HCT116 (cell line): ENCODE data around the gene ENOX1. TPM values are rescaled to one million over a fixed set of nuclear protein-coding genes. Genes with fewer than 3 reads are reported as not detected.

ENCODE experiments used
- ATAC-seq: fragments of 200-7000 bp; cut with Tn5 transposase; 2 replicates; pipeline ENCODE4 v1.9.1; 2020; ENCODE audit warnings: mild to moderate bottlenecking, moderate library complexity
- BruUV-seq: library from RNA; stranded (reverse); fragments of 400-500 nt; replicated peaks from 2 replicates; lab custom pipeline; 2021; lab: Mats Ljungman, UMichigan
- CTCF ChIA-PET: fragments of 300-600 bp; sonication (Branson Sonifier 250); formaldehyde crosslinking; loops from one replicate; lab custom pipeline; 2021; ENCODE audit warnings: antibody characterized with exemption; lab: Charles Lee
- POLR2A ChIA-PET: fragments of 300-600, 350-600 bp; sonication (Branson Sonifier 250); formaldehyde crosslinking; loops from one replicate; lab custom pipeline; 2021; ENCODE audit warnings: antibody characterized with exemption; lab: Charles Lee
- RAD21 ChIA-PET, 2 experiments: fragments of 300-600 bp; sonication (Branson Sonifier 250); formaldehyde crosslinking; loops; one replicate each; lab custom pipeline; 2023; ENCODE audit warnings: low total read pairs in 2 of 2; ENCODE audit not compliant: uncharacterized antibody in 2 of 2, unreplicated experiment in 2 of 2, low non-redundant PET in 1 of 2; lab: Charles Lee
- DNase-seq: peaks from one replicate; pipeline ENCODE4 v3.0.0-alpha.2; 2010; ENCODE audit warnings: low read depth, low spot score
- H2AFZ ChIP-seq: fragments of 200-600 bp; shearing (Covaris generic), sonication (generic); 2 replicates; pipeline ENCODE4 v1.6.1; 2017; ENCODE audit warnings: low read depth, mixed run types, mixed read lengths, antibody characterized with exemption, low read length; ENCODE audit not compliant: poor library complexity, severe bottlenecking
- H3K27ac ChIP-seq: 2 replicates; pipeline ENCODE4 v1.5.1; 2012; ENCODE audit warnings: low read depth, low read length
- H3K27me3 ChIP-seq: fragments of 200-600 bp; sonication (generic); 2 replicates; pipeline ENCODE4 v1.6.1; 2016; ENCODE audit warnings: mixed run types, low read length, mixed read lengths; ENCODE audit not compliant: insufficient read depth
- H3K36me3 ChIP-seq, 2 experiments: fragments of 200-500 bp in 1 of 2; fragments of 200-600 bp in 1 of 2; sonication (Bioruptor generic) in 1 of 2; sonication (generic) in 1 of 2; 2 replicates each; pipeline versions ENCODE4 v1.5.1 to v1.6.1; 2014 to 2016; ENCODE audit warnings: low read length in 2 of 2, inconsistent platforms in 1 of 2, mixed read lengths in 1 of 2, mixed run types in 1 of 2; ENCODE audit not compliant: insufficient read depth in 2 of 2, control insufficient read depth in 1 of 2
- H3K4me1 ChIP-seq, 2 experiments: fragments of 200-600 bp in 1 of 2; sonication (generic) in 1 of 2; 2 replicates each; pipeline versions ENCODE4 v1.5.1 to v1.6.1; 2012 to 2017; ENCODE audit warnings: low read length in 2 of 2, inconsistent platforms in 1 of 2, mild to moderate bottlenecking in 1 of 2, mixed read lengths in 1 of 2, mixed run types in 1 of 2, moderate library complexity in 1 of 2; ENCODE audit not compliant: insufficient read depth in 2 of 2, control insufficient read depth in 1 of 2
- H3K4me2 ChIP-seq: fragments of 200-600 bp; sonication (generic); 2 replicates; pipeline ENCODE4 v1.6.1; 2017; ENCODE audit warnings: mixed run types, low read length, mixed read lengths
- H3K4me3 ChIP-seq, 2 experiments: fragments of 200-600 bp in 1 of 2; sonication (generic) in 1 of 2; replicated peaks in 1 of 2; 2 replicates each; pipeline ENCODE4 v1.5.1; 2011 to 2016; ENCODE audit warnings: low read length in 2 of 2, control low read depth in 1 of 2, low read depth in 1 of 2, mild to moderate bottlenecking in 1 of 2, mixed read lengths in 1 of 2, mixed run types in 1 of 2
- H3K79me2 ChIP-seq: fragments of 200-600 bp; sonication (generic); 2 replicates; pipeline ENCODE4 v1.6.1; 2017; ENCODE audit warnings: mild to moderate bottlenecking, mixed run types, low read length, moderate library complexity, mixed read lengths; ENCODE audit not compliant: insufficient read depth
- H3K9ac ChIP-seq: fragments of 200-600 bp; sonication (generic); 2 replicates; pipeline ENCODE4 v1.6.1; 2016; ENCODE audit warnings: low read length, mixed read lengths
- H3K9me2 ChIP-seq: fragments of 200-600 bp; sonication (generic), shearing (Covaris generic); 2 replicates; pipeline ENCODE4 v1.6.1; 2017; ENCODE audit warnings: mixed run types, mild to moderate bottlenecking, moderate library complexity; ENCODE audit not compliant: insufficient read depth
- H3K9me3 ChIP-seq, 2 experiments: fragments of 200-500 bp in 1 of 2; fragments of 200-600 bp in 1 of 2; sonication (Bioruptor generic) in 1 of 2; sonication (generic) in 1 of 2; 2 replicates each; pipeline ENCODE4 v1.6.1; 2014 to 2017; ENCODE audit warnings: low read length in 2 of 2, mixed read lengths in 2 of 2, inconsistent platforms in 1 of 2, low read depth in 1 of 2, mild to moderate bottlenecking in 1 of 2, mixed run types in 1 of 2, moderate library complexity in 1 of 2; ENCODE audit not compliant: control insufficient read depth in 1 of 2, insufficient read depth in 1 of 2
- H4K20me1 ChIP-seq: fragments of 200-600 bp; sonication (generic), shearing (Covaris generic); 2 replicates; pipeline ENCODE4 v1.6.1; 2017; ENCODE audit warnings: mixed run types, mild to moderate bottlenecking, moderate library complexity; ENCODE audit not compliant: insufficient read depth
- CEBPB ChIP-seq: IDR thresholded peaks from 2 replicates; pipeline ENCODE4 v1.6.1; 2012; ENCODE audit warnings: low read depth
- EGR1 ChIP-seq: IDR thresholded peaks from 2 replicates; pipeline ENCODE4 v1.6.1; 2012; ENCODE audit warnings: low read depth
- EZH2 ChIP-seq: fragments of 200-600 bp; sonication (generic); IDR thresholded peaks from 2 replicates; pipeline ENCODE4 v1.6.1; 2017; ENCODE audit warnings: antibody characterized with exemption, mixed run types
- FOSL1 ChIP-seq: IDR thresholded peaks from 2 replicates; pipeline ENCODE4 v1.6.1; 2012; ENCODE audit warnings: low read depth
- JUND ChIP-seq: IDR thresholded peaks from 2 replicates; pipeline ENCODE4 v1.6.1; 2012
- POLR2A ChIP-seq: IDR thresholded peaks from 2 replicates; pipeline ENCODE4 v1.7.0; 2011; ENCODE audit warnings: borderline replicate concordance; ENCODE audit not compliant: insufficient read depth, insufficient read length; ENCODE audit errors: extremely low read depth
- POLR2AphosphoS5 ChIP-seq: IDR thresholded peaks from 2 replicates; pipeline ENCODE4 v1.6.1; 2011; ENCODE audit warnings: mild to moderate bottlenecking, low read depth, low read length, moderate library complexity
- SIN3A ChIP-seq: IDR thresholded peaks from 2 replicates; pipeline ENCODE4 v1.6.1; 2012; ENCODE audit warnings: low read depth
- SP1 ChIP-seq: IDR thresholded peaks from 2 replicates; pipeline ENCODE4 v1.6.1; 2012; ENCODE audit warnings: low read depth
- SRF ChIP-seq: IDR thresholded peaks from 2 replicates; pipeline ENCODE4 v1.6.1; 2012; ENCODE audit warnings: low read depth
- TCF7L2 ChIP-seq: IDR thresholded peaks from 2 replicates; pipeline ENCODE4 v1.7.0; 2011; ENCODE audit warnings: borderline replicate concordance, inconsistent platforms; ENCODE audit not compliant: insufficient read depth, insufficient read length; ENCODE audit errors: extremely low read depth
- YY1 ChIP-seq: IDR thresholded peaks from 2 replicates; pipeline ENCODE4 v1.6.1; 2011; ENCODE audit warnings: low read length, low read depth, moderate library complexity, mild to moderate bottlenecking; ENCODE audit not compliant: insufficient replicate concordance; ENCODE audit errors: extremely low read depth
- ZFX ChIP-seq: fragments of 450-650 bp; IDR thresholded peaks from 2 replicates; pipeline ENCODE4 v1.6.1; 2017
- ZNF274 ChIP-seq: fragments of 200-500 bp; sonication (Bioruptor generic); IDR thresholded peaks from 2 replicates; pipeline ENCODE4 v1.6.1; 2014; ENCODE audit warnings: mild to moderate bottlenecking, low read depth, low read length, inconsistent platforms
- intact Hi-C: fragments of 100-400 bp; cut with micrococcal nuclease; formaldehyde crosslinking; loops from 2 replicates; pipeline ENCODE4 v1.10.0; 2022
- total RNA-seq: library from RNA; stranded (reverse); gene quantifications from one replicate; pipeline ENCODE4 v1.2.1, GENCODE V29; 2021; ENCODE audit not compliant: unreplicated experiment
- TF ChIP-seq, protein P1 (sequence below): IDR thresholded peaks from 2 replicates; pipeline ENCODE4 v1.6.1; 2012
- TF ChIP-seq, protein P2 (sequence below), 3 experiments: fragments of 200-600 bp in 1 of 3; sonication (generic) in 1 of 3; IDR thresholded peaks in 2 of 3; conservative IDR thresholded peaks in 1 of 3; 2 replicates each; pipeline ENCODE4 v1.5.1; 2012 to 2017; ENCODE audit warnings: low read depth in 2 of 3, low read length in 2 of 3, antibody characterized with exemption in 1 of 3, borderline replicate concordance in 1 of 3, control low read depth in 1 of 3, mild to moderate bottlenecking in 1 of 3, mixed read lengths in 1 of 3, mixed run types in 1 of 3, moderate library complexity in 1 of 3; ENCODE audit not compliant: insufficient read depth in 1 of 3
- TF ChIP-seq, protein P3 (sequence below): IDR thresholded peaks from 2 replicates; pipeline ENCODE4 v1.6.1; 2012; ENCODE audit warnings: low read depth

The ENOX1 gene
- total RNA-seq, 1 experiment from 2014 or later, result 4.5 TPM

DNA sequence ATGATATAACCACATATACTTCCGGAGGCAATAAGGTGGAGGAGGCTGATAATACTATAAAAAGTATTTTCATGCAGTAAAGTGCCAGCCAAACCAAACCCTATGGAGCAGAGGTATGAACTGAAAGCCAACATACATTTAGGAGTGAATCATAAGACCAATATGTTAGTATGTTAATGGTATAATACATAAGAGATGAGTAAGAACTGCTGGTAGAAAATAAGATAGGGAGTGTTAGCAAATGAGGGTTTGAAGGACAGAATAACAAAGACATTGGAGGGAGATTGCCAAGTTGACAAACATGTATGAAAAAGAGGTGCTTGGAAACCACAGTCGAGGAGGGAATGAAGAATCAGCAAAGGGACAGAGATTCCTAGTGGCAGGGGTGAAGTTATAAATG is 10.8 kb downstream of the ENOX1 start:
- ChIA-PET CTCF (no interaction called here), RAD21 (no interaction called here), POLR2A (no interaction called here)
- H3K4me2 ChIP-seq, result no peak overlapping the region
- no TSS peak for BruUV-seq
- no peaks in the 10 kb centered on the region for H3K9me3 ChIP-seq
- DNase-seq, result no peak
- no peak overlapping the region for H3K4me3 ChIP-seq
- no peaks in the 10 kb centered on the region; the same call in 1 of the 2 replicates for H3K27me3 ChIP-seq
- TF ChIP-seq EGR1, result no peak
- TF ChIP-seq EZH2, result no peak
- no peak for TF ChIP-seq POLR2A
- TF ChIP-seq, protein P1, sequence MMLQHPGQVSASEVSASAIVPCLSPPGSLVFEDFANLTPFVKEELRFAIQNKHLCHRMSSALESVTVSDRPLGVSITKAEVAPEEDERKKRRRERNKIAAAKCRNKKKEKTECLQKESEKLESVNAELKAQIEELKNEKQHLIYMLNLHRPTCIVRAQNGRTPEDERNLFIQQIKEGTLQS, result no peak
- no peaks in the 10 kb centered on the region for H3K4me1 ChIP-seq
- H2AFZ ChIP-seq, result no peak overlapping the region
- no peaks in the 10 kb centered on the region for H3K36me3 ChIP-seq
- H3K27ac ChIP-seq, result no peak overlapping the region
- no peak overlapping the region for H3K9ac ChIP-seq
- H4K20me1 ChIP-seq, result no peaks in the 10 kb centered on the region
- ATAC-seq, result no peak
- H3K9me2 ChIP-seq, result no peaks in the 10 kb centered on the region
- no peaks in the 10 kb centered on the region for H3K79me2 ChIP-seq
- intact Hi-C loops, result no loop called here

DNA sequence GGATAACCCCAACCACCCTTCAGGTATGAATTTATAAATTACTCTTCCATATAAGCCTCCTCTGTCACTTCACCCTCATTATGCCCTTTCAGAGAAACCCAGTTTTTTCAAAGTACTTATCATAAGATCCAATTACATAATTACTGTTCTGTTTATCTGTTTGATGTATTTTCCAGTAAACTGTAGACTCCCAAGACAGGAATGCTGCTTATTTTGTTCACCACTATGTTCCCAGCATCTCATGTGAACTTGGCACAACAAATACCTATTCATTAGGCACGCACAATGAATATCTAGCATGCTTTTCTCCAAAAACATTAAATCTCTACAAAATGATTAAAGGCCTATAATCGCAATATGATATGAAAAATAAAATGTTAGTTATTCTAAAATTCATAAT is 13.2 kb downstream of the ENOX1 start:
- Histone ChIP-seq H3K36me3 (no peaks in the 10 kb centered on the region), H3K27ac (no peak overlapping the region), H3K79me2 (no peaks in the 10 kb centered on the region), H4K20me1 (no peaks in the 10 kb centered on the region), H2AFZ (no peak overlapping the region), H3K27me3 (no peaks in the 10 kb centered on the region), H3K4me2 (no peak overlapping the region), H3K4me1 (no peaks in the 10 kb centered on the region), H3K9ac (no peak overlapping the region), H3K9me2 (no peaks in the 10 kb centered on the region), H3K4me3 (no peak overlapping the region), H3K9me3 (no peaks in the 10 kb centered on the region)
- ATAC-seq, result no peak
- intact Hi-C loops, result no loop called here
- RAD21 ChIA-PET, result no interaction called here
- no TSS peak for BruUV-seq
- POLR2A ChIA-PET, result no interaction called here
- no peak for DNase-seq
- CTCF ChIA-PET, result no interaction called here
- TF ChIP-seq ZNF274, result no peak
- TF ChIP-seq POLR2AphosphoS5, result no peak
- TF ChIP-seq EGR1, result no peak
- TF ChIP-seq SP1, result no peak
- TF ChIP-seq CEBPB, result no peak
- no peak for TF ChIP-seq FOSL1
- TF ChIP-seq TCF7L2, result no peak
- no peak for TF ChIP-seq ZFX
- no peak for TF ChIP-seq SRF
- TF ChIP-seq, protein P2, sequence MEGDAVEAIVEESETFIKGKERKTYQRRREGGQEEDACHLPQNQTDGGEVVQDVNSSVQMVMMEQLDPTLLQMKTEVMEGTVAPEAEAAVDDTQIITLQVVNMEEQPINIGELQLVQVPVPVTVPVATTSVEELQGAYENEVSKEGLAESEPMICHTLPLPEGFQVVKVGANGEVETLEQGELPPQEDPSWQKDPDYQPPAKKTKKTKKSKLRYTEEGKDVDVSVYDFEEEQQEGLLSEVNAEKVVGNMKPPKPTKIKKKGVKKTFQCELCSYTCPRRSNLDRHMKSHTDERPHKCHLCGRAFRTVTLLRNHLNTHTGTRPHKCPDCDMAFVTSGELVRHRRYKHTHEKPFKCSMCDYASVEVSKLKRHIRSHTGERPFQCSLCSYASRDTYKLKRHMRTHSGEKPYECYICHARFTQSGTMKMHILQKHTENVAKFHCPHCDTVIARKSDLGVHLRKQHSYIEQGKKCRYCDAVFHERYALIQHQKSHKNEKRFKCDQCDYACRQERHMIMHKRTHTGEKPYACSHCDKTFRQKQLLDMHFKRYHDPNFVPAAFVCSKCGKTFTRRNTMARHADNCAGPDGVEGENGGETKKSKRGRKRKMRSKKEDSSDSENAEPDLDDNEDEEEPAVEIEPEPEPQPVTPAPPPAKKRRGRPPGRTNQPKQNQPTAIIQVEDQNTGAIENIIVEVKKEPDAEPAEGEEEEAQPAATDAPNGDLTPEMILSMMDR (IDR thresholded peaks at IDR 0.05 in 2 of 3, conservative IDR thresholded peaks at IDR 0.05 in 1 of 3; ENCODE audit: borderline replicate concordance in 1 of 3, insufficient read depth in 1 of 3, low read depth in 2 of 3, low read length in 2 of 3), result no peak
- TF ChIP-seq, protein P3, sequence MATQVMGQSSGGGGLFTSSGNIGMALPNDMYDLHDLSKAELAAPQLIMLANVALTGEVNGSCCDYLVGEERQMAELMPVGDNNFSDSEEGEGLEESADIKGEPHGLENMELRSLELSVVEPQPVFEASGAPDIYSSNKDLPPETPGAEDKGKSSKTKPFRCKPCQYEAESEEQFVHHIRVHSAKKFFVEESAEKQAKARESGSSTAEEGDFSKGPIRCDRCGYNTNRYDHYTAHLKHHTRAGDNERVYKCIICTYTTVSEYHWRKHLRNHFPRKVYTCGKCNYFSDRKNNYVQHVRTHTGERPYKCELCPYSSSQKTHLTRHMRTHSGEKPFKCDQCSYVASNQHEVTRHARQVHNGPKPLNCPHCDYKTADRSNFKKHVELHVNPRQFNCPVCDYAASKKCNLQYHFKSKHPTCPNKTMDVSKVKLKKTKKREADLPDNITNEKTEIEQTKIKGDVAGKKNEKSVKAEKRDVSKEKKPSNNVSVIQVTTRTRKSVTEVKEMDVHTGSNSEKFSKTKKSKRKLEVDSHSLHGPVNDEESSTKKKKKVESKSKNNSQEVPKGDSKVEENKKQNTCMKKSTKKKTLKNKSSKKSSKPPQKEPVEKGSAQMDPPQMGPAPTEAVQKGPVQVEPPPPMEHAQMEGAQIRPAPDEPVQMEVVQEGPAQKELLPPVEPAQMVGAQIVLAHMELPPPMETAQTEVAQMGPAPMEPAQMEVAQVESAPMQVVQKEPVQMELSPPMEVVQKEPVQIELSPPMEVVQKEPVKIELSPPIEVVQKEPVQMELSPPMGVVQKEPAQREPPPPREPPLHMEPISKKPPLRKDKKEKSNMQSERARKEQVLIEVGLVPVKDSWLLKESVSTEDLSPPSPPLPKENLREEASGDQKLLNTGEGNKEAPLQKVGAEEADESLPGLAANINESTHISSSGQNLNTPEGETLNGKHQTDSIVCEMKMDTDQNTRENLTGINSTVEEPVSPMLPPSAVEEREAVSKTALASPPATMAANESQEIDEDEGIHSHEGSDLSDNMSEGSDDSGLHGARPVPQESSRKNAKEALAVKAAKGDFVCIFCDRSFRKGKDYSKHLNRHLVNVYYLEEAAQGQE, result no peak
- no peak for TF ChIP-seq EZH2
- TF ChIP-seq, protein P1, result no peak
- TF ChIP-seq YY1, result no peak
- TF ChIP-seq SIN3A, result no peak
- TF ChIP-seq JUND, result no peak
